Breast epithelium (tissue), 3 donors: ENCODE measurements around the gene TREML4.

Experiments used
- CTCF ChIP-seq, 3 donors: fragments of 450-650 bp; IDR thresholded peaks; one replicate each; pipeline ENCODE4 v1.5.1; 2016 to 2017; ENCODE audit warnings: antibody characterized with exemption in 3 of 3, mild to moderate bottlenecking in 3 of 3, moderate library complexity in 3 of 3
- POLR2A ChIP-seq: fragments of 450-650 bp; IDR thresholded peaks from one replicate; pipeline ENCODE4 v1.6.1; 2016; ENCODE audit warnings: antibody characterized with exemption, mild to moderate bottlenecking, moderate library complexity
- POLR2AphosphoS5 ChIP-seq, 3 donors: sonication (generic); formaldehyde crosslinking; IDR thresholded peaks; one replicate each; pipeline ENCODE4 v1.6.1; 2017; ENCODE audit warnings: antibody characterized with exemption in 3 of 3

GRCh38 chr6:41209547-41210320 is 18.4 kb upstream of the TREML4 start:
- TF ChIP-seq CTCF (IDR thresholded peaks at IDR 0.05) (no peak), POLR2A (no peak), POLR2AphosphoS5 (IDR thresholded peaks at IDR 0.05) (no peak)
